Suppressor macrophage treated with lipopolysaccharide for 4 hours (primary cell): Measurements from ENCODE around the gene KLK7.
"Not testable (repeated sequence)": the region's sequence is repeated elsewhere in the genome, so short reads cannot be mapped to it uniquely, and the experiment has no call there.

Source experiments
- DNase-seq: peaks from one replicate; pipeline ENCODE4 v3.0.0-alpha.2; 2020

KLK7 gene

DNA sequence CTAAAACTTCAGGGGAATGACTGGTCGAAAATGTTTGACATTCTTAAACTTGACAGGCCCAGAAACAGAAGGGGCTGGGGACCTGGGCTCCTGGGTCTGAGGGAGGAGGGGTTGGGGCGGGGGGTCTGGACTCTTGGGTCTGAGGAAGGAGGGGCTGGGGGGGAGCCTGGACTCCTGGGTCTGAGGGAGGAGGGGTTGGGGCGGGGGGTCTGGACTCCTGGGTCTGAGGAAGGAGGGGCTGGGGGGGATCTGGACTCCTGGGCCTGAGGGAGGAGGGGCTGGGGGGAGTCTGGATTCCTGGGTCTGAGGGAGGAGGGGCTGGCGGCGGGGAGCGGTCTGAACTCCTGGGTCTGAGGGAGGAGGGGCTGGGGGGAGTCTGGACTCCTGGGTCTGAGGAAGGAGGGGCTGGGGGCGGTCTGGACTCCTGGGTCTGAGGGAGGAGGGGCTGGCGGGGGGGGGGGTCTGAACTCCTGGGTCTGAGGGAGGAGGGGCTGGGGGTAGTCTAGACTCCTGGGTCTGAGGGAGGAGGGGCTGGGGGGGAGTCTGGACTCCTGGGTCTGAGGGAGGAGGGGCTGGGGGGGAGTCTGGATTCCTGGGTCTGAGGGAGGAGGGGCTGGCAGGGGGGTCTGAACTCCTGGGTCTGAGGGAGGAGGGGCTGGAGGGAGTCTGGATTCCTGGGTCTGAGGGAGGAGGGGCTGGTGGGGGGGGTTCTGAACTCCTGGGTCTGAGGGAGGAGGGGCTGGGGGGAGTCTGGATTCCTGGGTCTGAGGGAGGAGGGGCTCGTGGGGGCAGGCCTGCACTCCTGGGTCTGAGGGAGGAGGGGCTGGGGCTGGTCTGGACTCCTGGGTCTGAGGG lies 8.8 kb downstream of the KLK7 start:
- DNase-seq: no peak

DNA sequence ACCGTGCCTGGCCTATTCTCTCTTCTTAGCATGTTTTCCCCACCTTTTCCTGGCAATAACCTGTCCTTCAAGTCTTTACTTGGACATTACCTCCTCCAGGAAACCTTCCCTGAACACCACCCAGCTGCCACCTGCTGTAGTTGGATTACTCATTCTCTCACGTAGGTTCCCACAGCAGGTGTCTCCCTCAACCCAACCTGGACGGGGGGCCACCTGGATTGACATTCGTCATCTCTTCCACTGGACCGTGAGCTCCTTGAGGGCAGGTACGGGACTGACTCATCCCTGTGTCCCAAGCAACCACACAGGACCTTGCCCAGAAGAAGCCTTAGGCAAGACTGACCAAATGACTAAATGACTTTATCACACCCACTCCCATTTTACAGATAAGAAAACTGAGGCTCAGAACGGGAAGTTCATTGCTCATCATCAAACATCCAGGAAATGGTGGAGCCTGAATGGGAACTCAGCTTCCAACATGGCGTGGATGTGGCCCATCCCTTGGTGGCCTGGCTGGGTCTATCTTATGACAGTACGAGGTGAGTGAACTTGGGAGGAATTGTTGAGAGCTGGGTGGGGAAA lies 10.8 kb downstream of the KLK7 start:
- no peak for DNase-seq

DNA sequence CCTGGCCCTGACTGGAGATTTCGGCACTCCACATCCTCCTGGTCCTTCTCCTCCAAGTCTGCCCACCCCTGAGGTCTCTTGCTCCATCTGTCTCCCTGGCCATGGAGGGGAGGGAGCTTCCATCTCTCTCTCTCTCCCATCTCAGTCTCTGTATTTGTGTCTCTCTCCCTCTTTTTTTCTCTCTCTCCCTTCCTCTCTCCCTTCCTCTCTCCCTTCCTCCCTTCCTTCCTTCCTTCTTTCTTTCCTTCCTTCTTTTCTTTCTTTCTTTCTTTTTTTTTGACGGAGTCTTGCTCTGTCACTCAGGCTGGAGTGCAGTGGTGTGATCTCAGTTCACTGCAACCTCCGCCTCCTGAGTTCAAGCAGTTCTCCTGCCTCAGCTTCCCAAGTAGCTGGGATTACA lies 13.9 kb downstream of the KLK7 start:
- DNase-seq: not testable (repeated sequence)

DNA sequence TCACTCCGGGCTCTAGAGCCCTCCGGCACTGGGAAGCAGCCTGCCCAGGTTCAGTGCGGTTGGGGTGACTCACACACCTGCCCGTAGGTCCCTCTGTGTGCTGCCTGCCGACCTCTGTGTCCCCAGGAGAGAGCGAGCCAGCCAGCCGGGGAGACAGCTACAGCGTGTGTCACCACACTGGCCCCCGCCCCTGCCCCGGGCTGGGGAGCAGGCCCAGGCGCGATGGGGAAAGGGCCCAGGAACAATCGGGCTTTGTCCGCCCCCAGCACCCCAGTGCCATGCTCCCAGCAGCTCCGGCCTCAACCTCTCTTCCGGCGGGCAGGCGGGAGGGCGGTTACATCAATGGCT lies 14.3 kb downstream of the KLK7 start, which contains the start of gene KLK6:
TSS of gene KLK6 (minus strand) at position 179 of the 348 bp plus-strand sequence. CDS start 1,487 bp downstream, outside the sequence.
- DNase-seq: no peak

- no peak for DNase-seq
Measured at GRCh38 chr19:50968716-50969412, 14.9 kb downstream of the KLK7 start.

GRCh38 chr19:50967929-50968715 lies 15.6 kb downstream of the KLK7 start:
- no peak for DNase-seq

GRCh38 chr19:50964266-50964665 lies 19.5 kb downstream of the KLK7 start:
- no peak for DNase-seq

DNA sequence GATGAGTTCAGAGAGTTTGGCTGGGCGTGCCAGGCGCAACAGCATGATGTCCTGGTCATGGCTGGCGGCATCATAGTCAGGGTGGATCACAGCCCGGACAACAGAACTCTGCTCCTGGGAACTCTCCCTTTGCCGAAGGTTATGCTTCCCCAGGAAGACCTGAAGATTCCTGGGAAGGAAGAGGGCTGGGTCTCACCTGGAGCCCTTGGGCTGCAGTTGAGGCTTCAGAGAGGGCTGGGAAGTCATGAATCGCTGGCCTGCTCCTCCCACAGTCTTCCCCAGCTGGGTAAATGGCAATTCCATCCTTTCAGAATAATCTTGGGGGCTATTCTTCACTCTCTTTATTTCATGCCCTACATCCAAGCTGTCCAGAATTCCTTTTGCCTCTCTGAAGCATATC lies 20.3 kb downstream of the KLK7 start:
- no peak for DNase-seq

DNA sequence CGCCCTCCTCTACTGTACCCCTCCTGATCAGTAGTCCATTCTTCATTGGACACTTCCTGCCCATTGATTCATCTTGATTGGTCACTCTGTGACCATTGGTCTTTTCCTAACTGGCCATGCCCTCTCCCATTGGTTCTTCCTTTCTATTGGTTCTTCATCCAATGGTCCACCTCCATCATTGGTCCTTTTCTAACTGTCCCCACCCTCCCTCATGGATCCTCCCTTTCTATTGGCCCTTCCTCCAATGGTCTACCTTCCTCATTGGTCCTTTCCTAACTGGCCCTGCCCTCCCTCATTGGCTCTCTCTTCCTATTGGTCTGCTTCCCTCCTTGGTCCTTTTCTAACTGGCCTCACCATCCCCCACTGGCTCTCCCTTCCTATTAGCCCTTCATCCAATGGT lies 21.5 kb downstream of the KLK7 start:
- DNase-seq: no peak

GRCh38 chr19:50959731-50960500 lies 23.8 kb downstream of the KLK7 start:
- DNase-seq: no peak

DNA sequence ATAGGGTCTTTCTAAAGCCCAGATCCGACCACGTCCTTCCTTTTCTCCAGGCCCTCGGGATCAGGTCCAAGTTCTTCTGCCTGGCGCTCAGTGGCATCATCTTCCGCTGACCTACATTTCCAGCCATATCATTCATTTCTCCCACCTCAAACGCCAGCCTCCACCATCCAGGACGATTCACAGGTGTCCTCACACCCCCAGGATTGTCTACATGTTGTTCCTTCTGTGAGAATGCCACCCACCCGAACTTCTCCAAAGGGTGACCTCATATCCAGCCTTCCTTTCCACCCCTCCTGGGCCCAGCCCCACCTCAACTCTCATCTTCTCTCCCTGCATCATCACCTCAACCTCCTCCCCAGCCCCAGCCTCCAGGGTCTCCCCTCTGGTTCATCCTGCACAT lies 26.1 kb downstream of the KLK7 start:
- no peak for DNase-seq

GRCh38 chr19:50952910-50953309 lies 30.8 kb downstream of the KLK7 start, which contains the start of gene KLK5:
Gene KLK5, minus strand, starts transcription at chr19:50953038. Its CDS starts 381 bp downstream, at chr19:50952657.
- no peak for DNase-seq

DNA sequence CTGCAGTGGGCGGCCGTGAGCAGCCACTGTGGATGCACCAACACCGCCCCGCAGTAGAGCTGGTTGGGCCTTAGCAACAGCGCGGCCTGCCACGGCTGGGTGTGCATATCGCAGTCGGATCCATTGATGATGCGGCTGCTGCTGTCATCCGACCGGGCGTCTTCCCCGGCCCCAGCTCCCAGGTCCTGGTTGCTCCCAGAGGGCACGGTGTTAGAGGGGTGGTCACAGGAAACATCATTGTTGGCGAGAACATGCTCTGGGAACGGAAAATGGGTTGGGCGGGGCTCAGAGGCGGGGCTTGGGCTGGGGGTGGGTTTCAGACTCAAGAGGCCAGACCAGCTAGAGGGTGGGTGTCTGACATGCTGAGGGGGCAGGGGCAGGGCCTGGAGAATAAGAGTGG lies 33.9 kb downstream of the KLK7 start:
- DNase-seq: no peak

DNA sequence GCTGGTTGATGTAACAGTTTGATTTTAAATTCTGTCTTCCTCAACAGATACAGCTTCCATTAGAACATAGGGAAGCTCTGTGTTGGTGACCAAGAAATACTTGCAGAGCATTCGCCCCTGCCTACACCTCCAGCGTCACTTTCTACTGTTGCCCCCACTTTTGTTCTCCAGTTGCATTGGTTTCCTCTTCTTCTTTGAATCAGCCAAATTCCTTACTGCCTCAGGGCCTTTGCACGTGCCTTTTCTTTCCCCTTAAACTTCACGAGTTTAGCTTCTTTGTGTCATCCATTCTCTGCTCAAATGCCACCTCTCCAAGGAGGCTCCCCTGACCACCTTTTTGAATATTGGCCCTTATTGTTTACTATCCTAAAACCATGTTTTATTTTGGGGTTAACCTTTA lies 36.6 kb downstream of the KLK7 start:
- DNase-seq: no peak

DNA sequence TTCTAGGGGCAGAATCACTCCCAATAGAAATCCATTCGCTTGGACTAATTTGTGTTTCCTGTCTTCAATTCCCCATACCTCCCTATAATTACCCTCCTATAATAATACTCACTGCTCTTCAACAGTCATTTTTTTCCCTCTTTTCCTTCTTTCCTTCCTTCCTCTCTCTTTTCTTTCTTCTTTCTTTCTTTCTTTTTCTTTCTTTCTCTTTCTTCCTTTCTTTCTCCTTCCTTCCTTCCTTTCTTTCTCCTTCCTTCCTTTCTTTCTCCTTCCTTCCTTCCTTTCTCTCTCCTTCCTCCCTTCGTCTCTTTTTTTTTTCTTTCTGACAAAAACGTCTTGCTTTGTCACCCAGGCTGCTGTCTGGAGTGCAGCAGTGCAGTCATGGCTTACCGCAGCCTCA lies 38.9 kb downstream of the KLK7 start:
- DNase-seq: no peak

GRCh38 chr19:50943074-50943828 lies 40.5 kb downstream of the KLK7 start:
- DNase-seq: no peak

- DNase-seq: peak; percentile 40
Measured at GRCh38 chr19:50939596-50939995, 44.1 kb downstream of the KLK7 start.

DNA sequence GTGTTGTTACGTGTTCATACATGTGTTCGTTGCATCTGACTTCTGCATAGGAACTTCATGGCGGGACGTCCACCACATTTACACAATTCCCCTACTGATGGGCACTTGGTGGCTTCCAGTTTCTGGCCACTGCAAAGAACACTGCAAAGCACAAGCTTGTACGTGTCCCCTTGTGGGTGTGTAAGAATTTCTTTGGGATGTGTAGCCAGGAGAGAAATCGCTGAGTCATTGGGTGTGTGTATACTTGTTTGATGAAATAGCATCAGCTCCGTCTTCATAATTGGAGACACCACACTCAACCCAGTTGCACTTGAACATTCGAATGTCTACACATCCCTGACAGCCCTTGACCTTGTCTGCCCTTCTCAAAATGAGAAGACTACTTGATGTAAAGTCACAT lies 50.1 kb downstream of the KLK7 start:
- no peak for DNase-seq

- DNase-seq: no peak
Measured at GRCh38 chr19:50932690-50933083, 51.0 kb downstream of the KLK7 start.

- no peak for DNase-seq
Measured at GRCh38 chr19:50932018-50932689, 51.6 kb downstream of the KLK7 start.

GRCh38 chr19:50931023-50931422 lies 52.7 kb downstream of the KLK7 start:
- DNase-seq: no peak
